BLaER1 treated with 17β-estradiol and CSF1 and Interleukin-3, amounts not matched to agents 10 nM and 100 nM (cell line): ENCODE measurements around the gene MRLN.
"Not testable (repeated sequence)": the region's sequence is repeated elsewhere in the genome, so short reads cannot be mapped to it uniquely, and the experiment has no call there.

ENCODE experiments used
- H3K27ac ChIP-seq, 11 experiments: shearing (Covaris generic); formaldehyde crosslinking; 2 replicates each; pipeline ENCODE4 v1.8.1; 2022
- H3K27me3 ChIP-seq, 11 experiments: shearing (Covaris generic); formaldehyde crosslinking; 2 replicates each; pipeline ENCODE4 v1.8.1; 2022
- H3K36me3 ChIP-seq, 11 experiments: shearing (Covaris generic); formaldehyde crosslinking; 2 replicates each; pipeline ENCODE4 v1.8.1; 2022
- H3K4me1 ChIP-seq, 10 experiments: shearing (Covaris generic); formaldehyde crosslinking; 2 replicates each; pipeline ENCODE4 v1.8.1; 2022
- H3K4me2 ChIP-seq, 11 experiments: shearing (Covaris generic); formaldehyde crosslinking; 2 replicates each; pipeline ENCODE4 v1.8.1; 2022
- H3K4me3 ChIP-seq, 10 experiments: shearing (Covaris generic); formaldehyde crosslinking; 2 replicates each; pipeline ENCODE4 v1.8.1; 2022
- H3K9ac ChIP-seq, 11 experiments: shearing (Covaris generic); formaldehyde crosslinking; 2 replicates each; pipeline ENCODE4 v1.8.1; 2022
- H3K9me3 ChIP-seq, 11 experiments: shearing (Covaris generic); formaldehyde crosslinking; replicated peaks in 1 of 11; 2 replicates each; pipeline ENCODE4 v1.8.1; 2022
- H4K20me1 ChIP-seq, 11 experiments: shearing (Covaris generic); formaldehyde crosslinking; 2 replicates each; pipeline ENCODE4 v1.8.1; 2022
- Cebpa-rat ChIP-seq, 11 experiments: shearing (Covaris generic); IDR thresholded peaks; 2 replicates each; pipeline ENCODE4 v1.8.1; 2022

Gene MRLN

DNA sequence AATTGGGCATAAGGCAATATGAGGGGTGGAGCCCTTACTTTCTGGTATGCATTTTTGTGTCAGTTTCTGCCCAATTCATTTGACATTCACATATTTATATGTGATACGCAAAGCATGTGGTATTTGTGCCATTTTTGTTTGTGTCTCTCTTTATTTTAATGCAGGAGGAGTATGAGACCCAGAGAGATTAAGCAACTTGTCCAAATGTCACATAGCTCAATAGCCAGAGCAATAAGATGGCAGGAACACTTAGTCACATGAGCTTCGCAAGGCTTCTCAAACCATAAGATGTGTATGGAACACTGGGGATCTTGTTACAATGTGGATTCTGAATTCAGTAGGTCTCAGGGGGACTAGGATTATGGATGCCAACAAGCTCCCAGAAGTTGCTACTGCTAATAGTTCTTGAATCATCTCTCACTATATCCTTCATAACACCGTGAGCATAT is 19.2 kb downstream of the MRLN start:
- Histone ChIP-seq H3K4me3 (no peak overlapping the region), H3K4me2 (no peak overlapping the region), H3K27ac (no peak overlapping the region), H4K20me1 (no peaks in the 10 kb centered on the region), H3K4me1 (no peaks in the 10 kb centered on the region), H3K27me3 (no peaks in the 10 kb centered on the region), H3K9me3 (0 out of 22 replicates have a peak, but pooled peaks cover 0 to 5% (median 0%) of the 10 kb centered on the region in 11 experiments), H3K9ac (no peak overlapping the region), H3K36me3 (no peaks in the 10 kb centered on the region)
- no peak for TF ChIP-seq Cebpa-rat (IDR thresholded peaks at IDR 0.05)

GRCh38 chr10:59733321-59734013 is 19.8 kb downstream of the MRLN start:
- H4K20me1 ChIP-seq, H3K27ac ChIP-seq, H3K4me2 ChIP-seq, H3K9me3 ChIP-seq, H3K4me3 ChIP-seq, H3K9ac ChIP-seq, H3K36me3 ChIP-seq, H3K4me1 ChIP-seq, H3K27me3 ChIP-seq: not testable (repeated sequence)

GRCh38 chr10:59732849-59733248 is 20.4 kb downstream of the MRLN start:
- not testable (repeated sequence) for H3K9ac ChIP-seq, H3K4me3 ChIP-seq, H3K27me3 ChIP-seq, H3K4me2 ChIP-seq, H3K4me1 ChIP-seq, H3K9me3 ChIP-seq, H3K36me3 ChIP-seq, H4K20me1 ChIP-seq, H3K27ac ChIP-seq

DNA sequence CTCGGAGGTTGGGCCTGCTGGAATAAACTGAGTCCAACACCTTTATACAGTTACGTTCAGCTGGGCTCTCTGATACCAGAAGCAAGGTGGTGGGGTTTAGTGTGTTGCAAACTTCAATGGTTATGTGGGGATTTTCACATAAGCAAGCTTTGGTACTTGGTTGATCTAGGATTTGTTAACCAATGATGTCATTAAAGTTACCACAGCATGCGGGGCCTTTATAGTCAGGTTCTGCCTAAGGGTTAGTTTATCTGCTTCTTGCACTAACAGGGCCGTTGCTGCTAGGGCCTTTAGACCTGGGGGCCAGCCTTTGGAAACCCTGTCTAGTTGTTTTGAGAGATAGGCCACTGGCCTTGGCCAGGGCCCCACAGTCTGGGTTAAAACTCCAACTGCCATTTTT is 24.1 kb downstream of the MRLN start:
- H3K27me3 ChIP-seq, H3K9me3 ChIP-seq, H3K4me3 ChIP-seq, H3K36me3 ChIP-seq, H3K4me2 ChIP-seq, H3K9ac ChIP-seq, H3K4me1 ChIP-seq, H3K27ac ChIP-seq, H4K20me1 ChIP-seq: not testable (repeated sequence)

- Histone ChIP-seq H3K36me3 (no peaks in the 10 kb centered on the region), H3K4me3 (no peak overlapping the region), H3K9me3 (peaks cover 6 to 10% (median 7%) of the 10 kb centered on the region in 11 experiments; a peak in 17 of 22 replicates), H3K27ac (no peak overlapping the region), H3K4me1 (no peaks in the 10 kb centered on the region), H3K9ac (no peak overlapping the region), H4K20me1 (no peaks in the 10 kb centered on the region), H3K27me3 (no peaks in the 10 kb centered on the region), H3K4me2 (no peak overlapping the region)
- no peak for TF ChIP-seq Cebpa-rat (IDR thresholded peaks at IDR 0.05)
Measured at GRCh38 chr10:59724098-59724938, 28.9 kb downstream of the MRLN start.

DNA sequence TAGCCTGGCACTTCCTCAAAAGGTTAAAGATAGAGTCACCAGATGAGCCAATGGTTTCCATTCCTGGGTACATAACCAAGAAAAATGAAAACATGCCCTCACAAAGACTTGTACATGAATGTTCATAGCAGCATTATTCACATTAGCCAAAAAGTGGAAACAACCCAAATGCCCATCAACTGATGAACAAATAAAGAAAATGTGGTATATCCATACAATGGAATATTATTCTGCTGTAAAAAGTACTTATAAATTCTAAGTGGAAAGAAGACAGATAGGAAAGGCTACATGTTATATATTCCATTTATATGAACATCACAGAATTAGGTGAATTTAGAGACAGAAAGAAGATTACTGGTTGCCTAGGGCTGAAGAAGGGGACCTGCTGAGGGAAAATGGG is 32.9 kb downstream of the MRLN start:
- Histone ChIP-seq H3K27me3 (no peaks in the 10 kb centered on the region), H3K4me1 (no peaks in the 10 kb centered on the region), H3K4me3 (no peak overlapping the region), H3K36me3 (no peaks in the 10 kb centered on the region), H4K20me1 (no peaks in the 10 kb centered on the region), H3K4me2 (no peak overlapping the region), H3K9ac (no peak overlapping the region), H3K9me3 (peaks cover 6 to 10% (median 7%) of the 10 kb centered on the region in 11 experiments; a peak in 17 of 22 replicates), H3K27ac (no peak overlapping the region)
- no peak for TF ChIP-seq Cebpa-rat (IDR thresholded peaks at IDR 0.05)

- H4K20me1 ChIP-seq, result no peaks in the 10 kb centered on the region
- no peak overlapping the region for H3K27ac ChIP-seq
- H3K9ac ChIP-seq, result no peak overlapping the region
- H3K36me3 ChIP-seq, result no peaks in the 10 kb centered on the region
- H3K4me3 ChIP-seq, result no peak overlapping the region
- TF ChIP-seq Cebpa-rat (IDR thresholded peaks at IDR 0.05), result no peak
- H3K9me3 ChIP-seq, result peaks cover 6 to 10% (median 7%) of the 10 kb centered on the region in 11 experiments; a peak in 17 of 22 replicates
- no peak overlapping the region for H3K4me2 ChIP-seq
- H3K27me3 ChIP-seq, result no peaks in the 10 kb centered on the region
- no peaks in the 10 kb centered on the region for H3K4me1 ChIP-seq
Measured at GRCh38 chr10:59719374-59719773, 33.9 kb downstream of the MRLN start.

DNA sequence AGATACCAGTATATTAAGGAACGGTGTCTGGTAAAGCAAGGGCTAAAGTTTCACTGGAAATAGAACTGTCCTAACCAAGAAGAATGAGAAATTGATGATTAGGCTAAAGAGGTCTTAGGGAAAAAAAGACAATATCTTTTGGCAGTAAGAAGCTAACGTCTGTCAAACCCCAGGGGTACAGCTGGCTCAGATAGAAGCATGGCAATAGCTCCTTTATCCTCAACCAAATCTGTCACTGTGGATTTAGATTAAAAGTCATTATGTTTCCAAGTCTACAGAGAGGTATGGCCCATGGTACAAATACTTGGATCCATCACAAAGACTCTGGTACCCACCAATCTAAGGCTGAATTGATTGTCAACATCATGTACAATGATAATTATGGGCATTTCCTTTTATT is 35.0 kb downstream of the MRLN start:
- Histone ChIP-seq H3K36me3 (no peaks in the 10 kb centered on the region), H4K20me1 (no peaks in the 10 kb centered on the region), H3K4me2 (no peak overlapping the region), H3K27ac (no peak overlapping the region), H3K27me3 (no peaks in the 10 kb centered on the region), H3K9ac (no peak overlapping the region), H3K9me3 (peaks cover 6 to 10% (median 7%) of the 10 kb centered on the region in 11 experiments; a peak in 17 of 22 replicates), H3K4me3 (no peak overlapping the region), H3K4me1 (no peaks in the 10 kb centered on the region)
- TF ChIP-seq Cebpa-rat (IDR thresholded peaks at IDR 0.05), result no peak

DNA sequence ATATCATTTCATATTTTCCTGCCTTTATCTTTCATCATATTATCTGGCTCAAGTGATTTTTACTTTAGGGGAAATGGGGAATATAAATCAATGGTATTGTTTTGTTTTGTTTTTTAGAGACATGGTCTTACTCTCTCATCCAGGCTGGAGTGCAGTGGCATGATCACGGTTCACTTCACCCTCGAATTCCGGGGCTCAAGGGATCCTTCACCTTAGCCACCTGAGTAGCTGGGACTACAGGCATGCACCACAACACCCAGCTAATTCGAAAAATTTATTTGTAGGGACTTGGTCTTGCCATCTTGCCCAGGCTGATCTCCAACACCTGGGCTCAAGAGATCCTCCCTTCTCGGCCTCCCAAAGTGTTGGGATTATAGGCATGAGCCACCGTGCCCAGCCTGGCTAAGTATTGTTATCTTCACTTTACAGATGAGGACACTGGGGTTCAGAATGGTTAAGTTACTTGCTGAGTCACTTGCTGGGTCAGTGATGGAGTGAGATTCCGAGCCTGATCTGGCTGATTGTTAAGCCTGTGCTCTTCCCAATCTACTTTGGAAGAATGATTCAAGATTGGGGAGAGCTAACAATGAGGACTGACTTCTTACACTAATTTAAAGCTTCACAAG is 39.9 kb downstream of the MRLN start:
- Histone ChIP-seq H3K27me3 (peaks cover 30 to 39% (median 38%) of the 10 kb centered on the region in 11 experiments), H4K20me1 (no peaks in the 10 kb centered on the region), H3K9ac (no peak overlapping the region), H3K4me1 (peaks cover 0 to 10% (median 7%) of the 10 kb centered on the region in 10 experiments; a peak in 14 of 20 replicates), H3K36me3 (no peaks in the 10 kb centered on the region), H3K4me2 (no peak overlapping the region), H3K27ac (no peak overlapping the region), H3K4me3 (no peak overlapping the region), H3K9me3 (peaks cover 0 to 26% (median 8%) of the 10 kb centered on the region in 11 experiments; a peak in 12 of 22 replicates)
- TF ChIP-seq Cebpa-rat (IDR thresholded peaks at IDR 0.05), result no peak
